HG03575 (cell line): ENCODE results near the gene CDK11B.
"Not testable (repeated sequence)": the region's sequence is repeated elsewhere in the genome, so short reads cannot be mapped to it uniquely, and the experiment has no call there.

Experiments used
- ATAC-seq: cut with Tn5 transposase; IDR thresholded peaks from one replicate; pipeline ENCODE4 v1.9.1; 2021; ENCODE audit not compliant: unreplicated experiment, insufficient number of reproducible peaks, low FRiP score; ENCODE audit errors: extremely low read depth

CDK11B gene

GRCh38 chr1:1658583-1659549 is at the start of gene CDK11B:
TSS of gene CDK11B (minus strand) at chr1:1659004. CDS start at chr1:1657485, 1,519 bp downstream.
- ATAC-seq, result peak; percentile 49

GRCh38 chr1:1707897-1708296 is 49.1 kb upstream of the CDK11B start:
- not testable (repeated sequence) for ATAC-seq

GRCh38 chr1:1707241-1707640 is 48.4 kb upstream of the CDK11B start:
- not testable (repeated sequence) for ATAC-seq

GRCh38 chr1:1705623-1706022 is 46.8 kb upstream of the CDK11B start:
- not testable (repeated sequence) for ATAC-seq

- not testable (repeated sequence) for ATAC-seq
Measured at GRCh38 chr1:1704284-1704957, 45.6 kb upstream of the CDK11B start.

GRCh38 chr1:1703796-1704195 is 45.0 kb upstream of the CDK11B start:
- no peak for ATAC-seq

- not testable (repeated sequence) for ATAC-seq
Measured at GRCh38 chr1:1702506-1702905, 43.7 kb upstream of the CDK11B start.

GRCh38 chr1:1700557-1700956 is 41.8 kb upstream of the CDK11B start:
- not testable (repeated sequence) for ATAC-seq

- ATAC-seq, result not testable (repeated sequence)
Measured at GRCh38 chr1:1700067-1700466, 41.3 kb upstream of the CDK11B start.

GRCh38 chr1:1699061-1699460 is 40.3 kb upstream of the CDK11B start:
- not testable (repeated sequence) for ATAC-seq

- ATAC-seq, result not testable (repeated sequence)
Measured at GRCh38 chr1:1697358-1698183, 38.8 kb upstream of the CDK11B start.

GRCh38 chr1:1696431-1697357 is 37.9 kb upstream of the CDK11B start:
- ATAC-seq, result not testable (repeated sequence)

GRCh38 chr1:1692714-1693647 is 34.2 kb upstream of the CDK11B start, which contains the start of gene SLC35E2B:
TSS of gene SLC35E2B (minus strand) at chr1:1692795. CDS start at chr1:1676699, 16,096 bp downstream.
- ATAC-seq, result peak; percentile 62

GRCh38 chr1:1692324-1692713 is 33.5 kb upstream of the CDK11B start:
- ATAC-seq, result not testable (repeated sequence)

GRCh38 chr1:1691443-1691842 is 32.6 kb upstream of the CDK11B start:
- not testable (repeated sequence) for ATAC-seq

GRCh38 chr1:1689526-1689925 is 30.7 kb upstream of the CDK11B start:
- not testable (repeated sequence) for ATAC-seq

GRCh38 chr1:1687846-1688245 is 29.0 kb upstream of the CDK11B start:
- ATAC-seq, result no peak
